Body of pancreas (tissue), 4 donors: ENCODE data around the gene HSD17B4. TPM values are rescaled to one million over a fixed set of nuclear protein-coding genes. Genes with fewer than 3 reads are reported as not detected.
A peak's percentile ranks its signal among the peaks of the same experiment; 100 is the strongest.

ENCODE experiments used
- ATAC-seq: fragments of 150-250 bp; one replicate; pipeline ENCODE4 v1.9.1; 2016
- DNase-seq, 4 donors: peaks; one replicate each; pipeline ENCODE4 v3.0.0-alpha.2; 2019
- H3K27ac ChIP-seq, 4 donors: fragments of 200-600 bp; sonication (generic); 1 replicate in 3 of 4; 2 replicates in 1 of 4; pipeline versions ENCODE4 v1.5.1 to v1.6.1; 2016 to 2019; ENCODE audit warnings: mild to moderate bottlenecking in 1 of 4, mixed read lengths in 1 of 4, moderate library complexity in 1 of 4
- H3K27me3 ChIP-seq, 2 donors: fragments of 200-600 bp; sonication (generic); one replicate each; pipeline ENCODE4 v1.6.0; 2016; ENCODE audit warnings: mild to moderate bottlenecking in 1 of 2
- H3K36me3 ChIP-seq, 2 donors: fragments of 200-600 bp; sonication (generic); replicated peaks in 1 of 2; 2 replicates each; pipeline ENCODE4 v1.5.1; 2016; ENCODE audit warnings: low read depth in 2 of 2; ENCODE audit not compliant: insufficient read depth in 1 of 2
- H3K4me1 ChIP-seq: fragments of 200-600 bp; sonication (generic); one replicate; pipeline ENCODE4 v1.6.0; 2016
- H3K4me3 ChIP-seq, 2 donors: fragments of 200-600 bp; sonication (generic); 1 replicate in 1 of 2; 2 replicates in 1 of 2; pipeline ENCODE4 v1.5.1; 2016 to 2019
- H3K9me3 ChIP-seq, 3 donors: fragments of 200-600 bp; sonication (generic); 1 replicate in 2 of 3; 2 replicates in 1 of 3; pipeline ENCODE4 v1.5.1; 2016
- CTCF ChIP-seq, 7 experiments: fragments of 450-650 bp in 4 of 7; fragments of 200-600 bp in 3 of 7; sonication (generic) in 3 of 7; IDR thresholded peaks; one replicate each; pipeline ENCODE4 v1.5.1; 2016 to 2019; ENCODE audit warnings: antibody characterized with exemption in 7 of 7
- POLR2A ChIP-seq, 3 donors: fragments of 450-650 bp; IDR thresholded peaks; one replicate each; pipeline ENCODE4 v1.6.1; 2016; ENCODE audit warnings: antibody characterized with exemption in 3 of 3, mild to moderate bottlenecking in 2 of 3
- WGBS, 2 donors: methylation state at CpG; one replicate each; pipeline ENCODE4 v1.1.5; 2017; 5-methylcytosine and 5-hydroxymethylcytosine counted together
- intact Hi-C: fragments of 100-400 bp; cut with DNase I; formaldehyde crosslinking; loops from one replicate; pipeline ENCODE4 v1.15.1; 2023
- total RNA-seq, 2 donors: library from RNA; depleted of rRNA; stranded (reverse); fragments of >200 nt; gene quantifications; one replicate each; pipeline ENCODE4 v1.1.0, GENCODE V29; 2016

The HSD17B4 gene
- total RNA-seq, 2 donors from 2014 or later = 97.2 to 98.6 TPM

GRCh38 chr5:119406551-119407110 lies 45.7 kb upstream of the HSD17B4 start:
- no peak for TF ChIP-seq CTCF (IDR thresholded peaks at IDR 0.05)
- no peak for TF ChIP-seq POLR2A (IDR thresholded peaks at IDR 0.05)
- Histone ChIP-seq H3K4me3 (no peak overlapping the region), H3K27ac (no peak overlapping the region), H3K9me3 (no peaks in the 10 kb centered on the region), H3K4me1 (peaks cover 6% of the 10 kb centered on the region), H3K36me3 (no peaks in the 10 kb centered on the region), H3K27me3 (no peaks in the 10 kb centered on the region)
- WGBS, 2 donors = 88 to 91% methylated on average over 5 of the region's 5 CpGs
- no peak for DNase-seq
- ATAC-seq = no peak
- intact Hi-C loops = no loop called here

DNA sequence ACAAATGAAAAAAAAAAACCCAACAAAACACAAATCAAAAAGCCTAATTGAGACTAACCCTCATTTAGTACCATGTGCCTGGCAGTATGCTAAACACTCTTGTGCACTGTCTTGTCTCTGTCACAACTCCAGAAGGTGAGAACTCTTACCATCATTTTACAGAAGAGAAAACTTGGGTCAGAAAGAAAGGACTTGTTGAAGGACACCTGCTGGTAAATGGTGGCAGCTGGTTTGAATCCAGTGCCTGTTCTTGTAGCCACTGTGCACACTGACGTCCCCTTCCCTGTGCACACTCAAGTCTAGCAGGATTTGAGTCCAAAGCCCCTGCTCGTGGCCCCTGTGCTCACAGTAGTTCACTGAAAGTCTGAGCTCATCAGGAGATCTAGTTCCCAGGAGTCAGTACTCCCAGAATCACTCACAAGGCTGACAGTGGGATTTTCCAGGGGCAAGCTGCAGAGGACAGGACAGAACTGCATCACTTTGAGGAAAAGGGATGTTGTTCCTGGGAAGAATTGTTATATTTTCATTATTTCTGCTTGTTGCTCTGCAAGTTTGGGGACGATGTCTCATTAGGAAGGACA lies 43.0 kb upstream of the HSD17B4 start:
- TF ChIP-seq POLR2A (IDR thresholded peaks at IDR 0.05) (no peak), CTCF (IDR thresholded peaks at IDR 0.05) (no peak)
- 65 to 73% methylated on average over 3 of the region's 3 CpGs for WGBS, 2 donors
- no peak overlapping the region for H3K27ac ChIP-seq
- intact Hi-C loops = no loop called here
- H3K36me3 ChIP-seq = no peaks in the 10 kb centered on the region
- H3K4me1 ChIP-seq = peaks cover 8% of the 10 kb centered on the region
- no peak for ATAC-seq
- no peak overlapping the region for H3K4me3 ChIP-seq
- no peaks in the 10 kb centered on the region for H3K9me3 ChIP-seq
- H3K27me3 ChIP-seq = no peaks in the 10 kb centered on the region
- no peak for DNase-seq

DNA sequence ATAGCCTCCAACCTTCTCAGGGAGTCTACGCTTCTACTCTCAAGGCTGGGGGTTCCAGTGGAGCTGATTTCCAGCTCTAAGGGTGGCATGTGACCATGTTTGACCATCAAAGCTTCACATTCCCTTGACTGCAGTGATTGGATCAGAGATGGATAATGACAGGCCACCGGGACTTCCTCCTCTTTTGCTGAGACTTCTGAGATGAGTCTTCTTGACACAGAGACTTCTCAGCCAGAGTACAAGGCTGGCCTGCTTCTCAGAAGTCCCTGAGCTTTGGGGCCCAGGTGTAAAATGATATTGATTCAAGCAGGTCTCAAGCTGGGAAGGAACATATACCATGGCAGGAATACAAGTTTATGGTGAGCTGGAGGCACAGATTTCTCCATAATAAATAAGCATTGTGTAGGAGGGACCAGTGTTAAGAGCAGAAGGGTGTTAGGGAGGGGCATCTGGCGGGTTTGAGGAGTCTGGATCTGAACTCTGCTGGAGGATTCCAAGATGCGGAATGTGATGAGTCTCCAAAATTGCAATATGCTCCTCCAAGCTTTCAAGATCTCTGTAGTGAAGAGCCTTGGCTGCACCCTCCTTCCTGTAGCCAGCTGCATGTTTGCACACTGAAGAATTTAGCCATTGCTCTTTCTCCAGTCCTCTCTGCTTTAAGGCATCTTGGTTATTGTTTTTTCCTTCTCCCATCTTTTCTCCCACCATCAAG lies 41.7 kb upstream of the HSD17B4 start:
- ATAC-seq = no peak
- H3K36me3 ChIP-seq = no peaks in the 10 kb centered on the region
- 86 to 91% methylated on average over 4 of the region's 4 CpGs for WGBS, 2 donors
- no peaks in the 10 kb centered on the region for H3K27me3 ChIP-seq
- no peak for TF ChIP-seq POLR2A (IDR thresholded peaks at IDR 0.05)
- H3K4me1 ChIP-seq = peaks cover 8% of the 10 kb centered on the region
- DNase-seq = no peak
- no peak overlapping the region for H3K27ac ChIP-seq
- intact Hi-C loops = no loop called here
- H3K9me3 ChIP-seq = no peaks in the 10 kb centered on the region
- H3K4me3 ChIP-seq = no peak overlapping the region

DNA sequence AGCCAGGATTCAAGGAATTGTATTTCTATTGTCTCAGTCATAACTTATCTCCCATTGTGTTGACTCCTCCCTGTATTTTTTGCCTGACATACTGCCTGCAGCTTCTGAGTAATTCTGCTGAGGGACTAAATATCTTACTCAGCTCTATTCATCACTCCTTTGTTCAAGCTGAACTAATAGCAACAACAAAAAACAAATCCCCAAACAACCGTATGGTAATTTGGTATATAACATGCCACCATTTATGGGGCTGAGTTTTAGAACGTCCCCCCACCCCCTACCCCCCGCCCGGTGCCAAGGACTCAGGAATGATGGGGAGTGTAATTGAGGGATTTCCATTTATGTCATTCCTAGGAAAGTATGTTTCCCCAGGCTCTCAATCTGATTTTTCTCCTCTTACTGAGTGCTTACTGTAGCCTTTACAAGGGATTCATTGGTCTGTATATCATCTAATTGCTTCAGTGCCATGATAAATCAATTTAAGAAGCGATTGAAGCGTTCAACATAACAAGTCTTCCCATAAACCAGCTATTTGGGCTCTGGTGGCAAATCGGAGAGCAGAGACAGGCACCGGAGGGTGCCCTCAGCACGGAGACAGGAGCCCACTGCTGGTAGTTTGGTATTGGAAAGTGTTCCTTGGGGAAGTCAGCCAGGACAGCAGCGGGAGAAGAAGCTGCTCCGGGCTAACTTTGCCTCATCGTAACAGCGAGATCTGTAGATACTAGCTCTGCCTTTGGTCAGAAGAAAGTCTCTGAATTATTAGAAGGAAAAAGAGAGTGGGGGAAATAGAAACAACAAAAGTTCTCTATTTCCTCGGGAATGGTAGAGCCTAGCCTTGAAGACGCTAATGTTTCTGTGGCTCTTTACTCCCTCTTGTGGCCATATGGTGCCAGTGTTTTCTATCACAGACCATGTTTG lies 40.7 kb upstream of the HSD17B4 start:
- intact Hi-C loops = no loop called here
- Histone ChIP-seq H3K27me3 (no peaks in the 10 kb centered on the region), H3K9me3 (no peaks in the 10 kb centered on the region), H3K4me1 (peaks cover 8% of the 10 kb centered on the region), H3K27ac (peak overlapping the region in 3 of 4 donors; percentile 38 to 62 (median 61)), H3K4me3 (peak overlapping the region in 1 of 2 donors; percentile 19), H3K36me3 (no peaks in the 10 kb centered on the region)
- TF ChIP-seq POLR2A (IDR thresholded peaks at IDR 0.05) (no peak), CTCF (IDR thresholded peaks at IDR 0.05) (peak; percentile 84 to 95 (median 90))
- WGBS, 2 donors = 5 to 9% methylated on average over 15 of the region's 15 CpGs
- ATAC-seq (peak; percentile 96), DNase-seq (peak; percentile 63 to 79 (median 71))
